GM19238 (cell line): ENCODE results near the gene ZNF581.
A peak's percentile ranks its signal among the peaks of the same experiment; 100 is the strongest.

ENCODE experiments used
- DNase-seq: peaks from one replicate; pipeline ENCODE4 v3.0.0; 2011; ENCODE audit warnings: low spot score; ENCODE audit not compliant: insufficient read length

The ZNF581 gene

GRCh38 chr19:55626350-55626749 lies 17.1 kb upstream of the ZNF581 start:
- no peak for DNase-seq

DNA sequence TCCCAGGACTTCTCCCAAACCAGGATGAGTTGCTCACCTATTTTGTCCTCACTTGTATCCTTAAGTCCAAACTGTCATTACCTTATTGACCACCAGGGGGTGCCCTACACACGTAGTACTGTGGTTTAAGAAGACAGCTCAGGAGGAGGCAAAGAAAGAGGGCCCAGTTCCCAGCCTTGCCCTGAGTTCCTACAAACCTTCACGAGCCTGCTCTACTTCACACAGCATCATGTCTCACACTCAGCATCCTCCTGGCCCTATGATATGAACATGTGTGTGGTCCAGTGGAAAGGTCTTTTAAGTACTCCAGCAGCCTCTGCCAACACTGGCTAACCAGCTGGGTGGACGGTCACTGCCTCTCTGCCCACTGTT lies 11.0 kb upstream of the ZNF581 start:
- no peak for DNase-seq

GRCh38 chr19:55633861-55634260 lies 9.6 kb upstream of the ZNF581 start:
- DNase-seq = no peak

GRCh38 chr19:55635334-55635717 lies 8.1 kb upstream of the ZNF581 start:
- no peak for DNase-seq

DNA sequence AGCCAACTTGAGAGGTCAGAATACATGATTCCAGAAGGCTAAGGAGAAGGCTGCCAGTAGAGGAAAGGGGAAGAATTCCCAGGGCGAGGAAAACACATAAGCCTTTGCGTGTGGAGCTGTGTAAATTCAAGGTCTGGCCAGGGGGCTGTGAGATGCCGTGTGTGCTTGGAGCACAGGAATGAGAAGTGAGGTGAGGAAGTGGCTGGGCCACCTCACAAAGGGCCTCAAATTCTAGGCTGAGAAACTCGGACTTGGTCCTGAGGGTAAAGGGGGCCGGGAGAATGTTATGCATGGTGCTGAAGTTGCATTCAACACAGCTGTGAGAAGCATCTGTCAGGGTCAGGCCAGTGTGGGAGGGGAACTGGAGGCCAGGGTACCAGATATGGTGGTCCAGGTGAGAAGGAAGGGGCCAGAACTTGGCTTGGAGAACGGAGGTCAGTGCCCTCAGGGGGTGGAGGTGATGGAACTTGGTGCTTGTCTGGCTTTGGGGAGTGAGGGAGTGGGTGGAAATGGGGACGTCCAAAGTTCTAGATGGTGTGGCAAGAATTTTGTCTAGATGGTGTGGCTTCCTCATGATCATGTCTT lies 7.5 kb upstream of the ZNF581 start:
- no peak for DNase-seq

DNA sequence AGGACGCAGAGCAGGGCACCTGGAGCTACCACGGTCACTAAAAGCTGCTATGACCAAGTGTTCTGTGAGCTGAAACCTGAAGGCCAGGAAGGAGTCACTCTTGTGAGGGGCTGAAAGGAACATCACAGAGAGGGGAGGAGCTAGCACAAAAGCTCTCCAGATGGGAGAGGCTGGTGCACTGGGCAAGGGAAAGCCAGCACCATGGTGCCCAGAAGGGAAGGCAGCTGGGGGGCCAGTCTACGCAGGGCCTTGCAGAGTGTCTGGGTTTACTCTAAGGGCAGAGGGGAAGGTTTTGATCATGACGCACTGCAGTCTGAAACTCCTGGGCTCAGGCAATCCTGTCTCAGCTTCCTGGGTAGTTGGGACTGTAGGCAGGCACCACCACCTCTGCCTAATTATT lies 6.7 kb upstream of the ZNF581 start:
- DNase-seq = no peak

- no peak for DNase-seq
These were observed 5.9 kb upstream of the ZNF581 start for GRCh38 chr19:55637534-55637933.

DNA sequence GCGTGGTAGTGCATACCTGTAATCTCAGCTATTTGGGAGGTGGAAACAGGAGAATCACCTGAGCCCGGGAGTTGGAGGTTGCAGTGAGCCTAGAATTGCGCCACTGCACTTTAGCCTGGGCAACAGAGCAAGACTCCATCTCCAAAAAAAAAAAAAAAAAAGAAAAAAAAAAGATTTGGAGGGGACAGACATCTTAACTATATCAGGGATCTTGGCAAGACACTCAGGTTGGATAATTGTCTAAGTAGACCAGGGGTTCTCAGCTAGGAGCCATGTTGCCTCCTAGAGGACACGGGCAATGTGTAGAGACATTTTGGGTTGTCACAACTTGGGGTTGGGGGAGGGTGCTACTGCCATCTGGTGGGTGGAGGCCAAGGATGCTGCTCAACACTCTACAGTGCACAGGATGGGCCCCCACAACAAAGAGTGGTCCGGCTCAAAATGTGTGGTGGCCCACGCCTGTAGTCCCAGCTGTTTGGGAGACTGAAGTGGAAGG lies 4.5 kb upstream of the ZNF581 start:
- no peak for DNase-seq

DNA sequence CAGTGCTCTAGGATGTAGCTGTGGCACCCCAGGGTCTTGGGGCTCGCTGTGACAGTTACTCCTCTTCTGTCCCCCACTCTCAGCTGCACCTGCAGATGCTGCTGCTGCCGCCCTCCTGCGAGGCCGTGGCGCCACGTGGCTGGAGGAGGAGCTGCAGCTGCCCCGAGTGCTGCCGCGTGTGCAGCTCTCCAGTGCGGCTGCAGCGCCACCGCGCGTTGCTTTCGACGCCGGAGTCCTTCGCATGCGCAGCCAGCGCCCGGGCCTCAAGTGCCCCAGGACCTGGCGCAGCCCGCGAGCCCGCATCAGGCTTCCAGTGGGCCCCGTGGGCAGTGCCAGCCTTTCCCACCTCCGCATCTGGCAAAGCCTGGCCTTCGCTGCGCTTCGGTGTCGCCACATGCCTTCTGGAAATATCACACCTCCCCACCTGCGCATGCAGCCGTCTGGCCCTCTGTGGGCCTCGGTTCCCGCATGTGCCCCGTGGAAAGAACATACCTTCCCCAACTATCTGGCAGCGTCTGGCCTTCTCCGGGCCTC lies 3.3 kb upstream of the ZNF581 start:
- DNase-seq = peak; percentile 56

GRCh38 chr19:55640577-55641425 lies 2.6 kb upstream of the ZNF581 start, which contains the start of gene ZNF580:
ZNF580 (plus strand) TSS chr19:55641002; CDS start chr19:55642509, 1,507 bp downstream.
- peak; percentile 72 for DNase-seq

DNA sequence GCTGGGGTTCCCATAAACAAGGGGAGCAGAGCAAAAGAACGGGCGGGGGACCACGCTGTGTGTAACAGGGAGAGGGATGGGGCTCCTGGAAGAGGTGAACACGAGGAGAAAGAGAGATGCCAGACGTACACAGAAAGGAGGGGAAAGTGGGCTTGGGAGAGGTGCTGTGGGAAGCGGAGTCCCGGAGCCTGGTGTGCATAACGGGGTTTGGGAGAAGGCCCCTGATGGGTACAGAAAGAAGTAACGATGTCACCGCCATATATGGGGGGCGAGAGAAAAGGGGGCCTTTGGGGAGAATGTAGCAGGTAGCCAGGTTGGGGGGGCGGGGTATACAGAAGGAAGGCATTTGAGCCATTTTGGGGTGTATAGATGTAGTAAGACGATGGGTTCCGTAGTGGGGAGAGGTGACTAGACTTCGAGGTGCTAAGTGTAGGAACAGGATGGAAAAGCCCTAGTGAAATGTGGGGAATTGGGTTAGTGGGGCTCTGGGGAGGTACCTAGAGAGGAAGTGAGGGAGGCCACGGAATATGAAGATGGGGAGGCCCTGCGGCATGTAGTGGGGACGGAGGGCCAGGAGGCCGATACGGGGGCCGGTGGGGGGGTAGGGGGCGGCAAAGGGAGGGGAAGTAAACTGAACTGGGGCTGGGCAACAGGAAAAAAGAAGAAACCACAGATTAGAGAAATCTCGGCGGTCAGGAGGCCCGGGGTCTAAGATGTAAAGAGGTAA lies 1.9 kb upstream of the ZNF581 start:
- no peak for DNase-seq

DNA sequence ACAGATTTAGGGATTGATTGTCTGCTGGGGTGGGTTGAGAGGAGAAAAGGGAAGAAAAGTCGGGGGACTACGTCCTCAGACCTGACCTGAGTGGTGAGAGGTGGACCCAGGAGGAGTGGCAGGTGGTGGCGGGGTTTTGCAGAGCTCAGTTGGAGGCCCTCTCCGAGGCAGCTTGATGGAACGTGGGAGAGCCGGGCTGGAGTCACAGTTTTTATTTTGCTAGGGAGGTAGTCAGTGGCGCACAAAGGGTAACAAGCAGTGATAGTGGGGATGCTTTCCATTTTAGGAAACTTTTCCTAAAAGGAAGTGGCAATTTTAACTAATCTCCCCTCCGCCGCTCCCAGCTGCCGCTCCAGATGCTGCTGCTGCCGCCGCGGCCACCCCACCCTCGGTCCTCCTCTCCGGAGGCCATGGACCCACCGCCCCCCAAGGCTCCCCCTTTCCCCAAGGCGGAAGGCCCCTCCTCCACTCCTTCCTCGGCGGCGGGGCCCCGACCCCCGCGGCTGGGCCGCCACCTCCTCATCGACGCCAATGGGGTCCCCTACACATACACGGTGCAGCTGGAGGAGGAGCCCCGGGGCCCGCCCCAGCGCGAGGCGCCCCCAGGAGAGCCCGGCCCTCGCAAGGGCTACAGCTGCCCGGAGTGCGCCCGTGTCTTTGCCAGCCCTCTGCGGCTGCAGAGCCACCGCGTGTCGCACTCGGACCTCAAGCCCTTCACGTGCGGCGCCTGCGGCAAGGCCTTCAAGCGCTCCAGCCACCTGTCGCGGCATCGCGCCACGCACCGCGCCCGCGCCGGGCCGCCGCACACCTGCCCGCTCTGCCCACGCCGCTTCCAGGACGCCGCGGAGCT lies 1.1 kb upstream of the ZNF581 start:
- no peak for DNase-seq

- DNase-seq = no peak
These were observed 383 bp downstream of the ZNF581 start for GRCh38 chr19:55643887-55644176.

GRCh38 chr19:55644191-55644833 lies 863 bp downstream of the ZNF581 start:
- DNase-seq = no peak

DNA sequence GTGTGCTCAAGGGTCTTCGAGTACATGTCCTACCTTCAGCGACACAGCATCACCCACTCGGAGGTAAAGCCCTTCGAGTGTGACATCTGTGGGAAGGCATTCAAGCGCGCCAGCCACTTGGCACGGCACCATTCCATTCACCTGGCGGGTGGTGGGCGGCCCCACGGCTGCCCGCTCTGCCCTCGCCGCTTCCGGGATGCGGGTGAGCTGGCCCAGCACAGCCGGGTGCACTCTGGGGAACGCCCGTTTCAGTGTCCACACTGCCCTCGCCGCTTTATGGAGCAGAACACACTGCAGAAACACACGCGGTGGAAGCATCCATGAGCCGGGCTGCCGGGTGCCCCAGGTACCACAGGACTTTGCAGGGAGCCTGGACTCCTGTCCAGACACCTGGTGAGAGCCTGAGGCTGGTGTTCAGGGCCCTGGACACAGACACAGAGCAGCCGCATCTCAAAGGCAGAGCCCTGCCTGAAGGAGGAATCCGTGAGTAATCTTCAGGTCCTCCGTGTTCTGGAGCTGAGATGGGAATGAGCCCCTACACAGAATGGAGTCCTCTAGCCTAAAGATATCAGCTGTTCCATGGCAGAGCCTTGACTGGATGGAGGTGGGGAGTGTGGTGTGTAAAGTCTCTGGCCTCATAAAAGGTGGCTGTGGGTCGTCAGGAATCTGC lies 1.5 kb downstream of the ZNF581 start:
- DNase-seq = no peak

- no peak for DNase-seq
These were observed 2.0 kb downstream of the ZNF581 start for GRCh38 chr19:55645512-55645881.

DNA sequence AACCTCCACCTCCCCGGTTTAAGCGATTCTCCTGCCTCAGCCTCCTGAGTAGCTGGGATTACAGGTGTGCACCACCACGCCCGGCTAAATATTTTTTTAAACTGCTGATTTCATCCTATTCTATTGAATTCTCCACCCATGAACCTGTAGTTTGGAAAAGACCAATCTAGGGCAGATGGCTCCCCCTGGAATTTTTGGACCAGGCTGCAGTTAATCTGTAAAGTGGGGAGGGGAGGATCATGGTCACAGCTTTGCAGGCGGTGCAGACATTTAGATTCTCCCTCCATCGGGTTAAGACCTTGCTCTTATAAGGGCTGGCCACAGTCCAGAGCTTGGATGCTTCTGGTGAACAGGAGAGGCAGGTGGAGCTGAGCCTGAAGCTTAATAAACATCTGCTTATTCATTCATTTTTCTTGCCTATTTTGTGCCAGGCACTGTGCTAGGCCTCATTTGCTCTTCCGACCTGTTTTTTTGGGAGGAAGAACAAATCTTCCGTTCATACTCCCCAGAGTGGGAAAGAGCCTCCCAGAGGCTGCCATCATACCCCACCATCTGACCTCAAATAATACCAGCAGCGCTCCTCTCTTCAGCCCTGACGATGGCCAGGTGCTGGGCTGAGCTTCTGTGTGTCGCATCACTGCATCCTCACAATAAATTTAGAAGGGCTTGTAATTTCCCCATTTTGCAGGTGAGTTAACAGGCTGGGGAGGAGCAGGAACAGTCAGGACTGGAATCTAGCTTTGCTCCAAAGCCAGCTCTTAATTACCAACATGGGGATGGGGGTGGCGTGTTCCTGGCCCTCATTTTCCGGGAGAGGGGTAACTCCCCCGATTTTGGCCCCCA lies 3.7 kb downstream of the ZNF581 start:
- DNase-seq = no peak

DNA sequence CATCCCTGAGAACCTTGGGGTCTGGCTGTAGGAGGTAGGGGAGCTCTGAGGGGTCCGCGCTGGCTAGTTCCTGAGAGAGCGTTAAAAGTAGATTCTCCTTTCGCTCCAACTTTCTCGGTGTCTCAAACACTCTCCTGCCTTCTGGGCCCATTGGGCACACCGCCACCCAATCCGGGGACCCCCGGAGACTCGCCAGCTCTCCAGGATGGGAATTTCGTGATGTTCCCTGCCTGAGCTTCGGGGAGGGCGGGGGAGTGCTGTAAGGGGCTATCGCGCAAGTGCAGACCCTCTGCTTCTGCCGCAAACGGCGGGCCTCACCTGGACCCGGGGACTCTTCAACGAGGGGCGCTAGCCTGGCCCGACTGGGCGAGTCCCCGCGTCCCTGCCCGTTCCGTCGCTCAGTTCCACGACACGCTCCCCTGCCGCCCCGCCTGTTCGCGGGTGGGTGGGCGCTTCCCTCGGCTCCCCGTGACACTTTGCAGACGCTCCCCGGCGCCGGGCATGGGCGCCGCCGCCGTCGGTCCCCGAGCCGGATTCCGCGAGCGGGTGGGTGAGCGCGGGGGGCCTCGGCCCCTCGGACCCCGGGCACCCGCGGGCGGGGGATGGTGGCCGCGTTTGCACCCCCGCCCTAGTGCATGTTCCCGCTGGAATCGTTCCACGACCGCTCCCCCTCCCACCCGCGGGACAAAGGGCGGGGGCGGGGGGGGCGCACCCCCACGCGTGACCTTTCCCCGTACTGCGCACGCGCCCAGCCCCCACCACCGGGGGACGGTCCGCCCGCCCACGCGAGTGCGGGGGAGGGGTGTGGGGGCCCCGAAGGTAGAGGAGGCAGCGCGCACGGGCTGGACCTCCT lies 4.5 kb downstream of the ZNF581 start, which contains the start of gene CCDC106:
TSS of gene CCDC106 (plus strand) at position 481 of the 853 bp plus-strand sequence. CDS start 835 bp downstream, outside the sequence.
- DNase-seq = peak; percentile 69
